GM18868 (cell line): ENCODE measurements around the gene IQCC.

ENCODE experiments used
- ATAC-seq: cut with Tn5 transposase; IDR thresholded peaks from one replicate; pipeline ENCODE4 v1.9.1; 2021; ENCODE audit warnings: mild to moderate bottlenecking, moderate library complexity; ENCODE audit not compliant: unreplicated experiment

IQCC gene

DNA sequence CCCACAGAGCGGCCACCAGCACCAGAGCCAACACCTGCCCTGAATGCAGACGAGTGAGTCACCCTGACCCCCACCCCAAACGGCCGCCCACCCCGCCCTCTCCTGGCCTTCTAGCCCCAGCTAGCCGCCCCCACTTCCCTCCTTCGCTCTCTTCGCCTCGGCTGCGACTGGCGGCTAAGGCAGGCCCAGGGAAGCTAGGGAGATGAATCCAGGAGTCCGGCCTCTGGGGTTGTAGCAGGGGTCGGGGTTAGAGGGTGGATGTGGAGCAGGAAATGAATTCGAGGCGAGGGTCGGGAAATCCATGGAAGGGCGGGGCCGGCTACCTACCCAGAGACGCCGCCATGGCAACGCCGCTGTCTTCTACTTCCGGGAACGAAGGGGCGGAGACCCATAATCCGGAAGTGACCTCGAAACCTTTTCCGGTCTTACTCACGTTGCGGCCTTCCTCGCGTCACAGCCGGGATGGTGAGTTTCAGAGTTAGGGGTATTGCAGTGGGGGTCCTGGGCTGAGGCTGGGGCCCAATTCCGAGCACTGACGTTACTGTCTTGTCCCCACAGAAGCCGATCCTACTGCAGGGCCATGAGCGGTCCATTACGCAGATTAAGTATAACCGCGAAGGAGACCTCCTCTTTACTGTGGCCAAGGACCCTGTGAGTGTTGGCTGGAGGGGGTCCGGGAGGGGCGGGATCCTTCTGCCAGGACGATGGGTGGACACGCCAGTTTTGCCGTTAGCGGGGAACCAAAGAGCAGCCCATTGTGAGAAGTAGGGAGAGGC is 16.7 kb downstream of the IQCC start, which contains the start of the genes EIF3I and TMEM234:
Gene EIF3I (plus strand): TSS at position 428 of the 776 bp plus-strand sequence. CDS start 35 bp downstream, at position 463.
Gene TMEM234 (minus strand): TSS at position 374 of the 776 bp plus-strand sequence. CDS start 31 bp downstream, at position 343.
- peak; percentile 84 for ATAC-seq

DNA sequence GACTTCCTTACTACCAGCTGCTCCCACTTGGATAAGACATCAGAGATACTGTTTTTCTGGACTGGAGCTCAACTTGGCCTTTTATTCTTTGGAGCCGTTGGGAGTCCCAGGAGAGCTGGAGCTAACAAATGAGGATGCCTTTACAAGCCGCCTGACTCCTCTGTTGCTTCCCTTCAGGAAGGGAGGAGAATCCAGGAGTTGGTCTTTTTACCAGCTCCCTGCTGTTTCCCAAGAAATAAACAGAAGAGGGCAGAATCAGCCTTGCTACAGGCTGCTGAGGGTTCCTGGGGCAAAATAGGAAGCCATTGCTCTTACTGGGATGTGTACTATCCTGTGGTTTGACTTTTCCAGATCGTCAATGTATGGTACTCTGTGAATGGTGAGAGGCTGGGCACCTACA is 18.2 kb downstream of the IQCC start:
- no peak for ATAC-seq

DNA sequence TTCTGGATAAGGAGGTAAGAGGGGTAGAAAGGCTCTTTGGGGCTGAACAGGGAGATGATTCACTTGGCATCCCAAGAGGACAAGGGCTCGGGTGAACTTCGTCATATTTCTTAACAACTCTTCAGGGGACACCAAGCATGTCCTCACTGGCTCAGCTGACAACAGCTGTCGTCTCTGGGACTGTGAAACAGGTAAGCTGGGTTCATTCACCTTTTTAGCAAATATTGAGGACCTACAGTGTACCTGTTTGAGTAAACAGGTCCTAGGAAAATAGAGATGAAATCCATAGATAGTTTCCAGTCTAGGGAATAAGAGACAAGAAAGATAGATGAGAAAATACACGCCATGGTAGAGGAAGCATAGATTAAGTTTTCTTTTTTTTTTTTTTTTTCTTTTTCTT is 18.8 kb downstream of the IQCC start:
- ATAC-seq: no peak

DNA sequence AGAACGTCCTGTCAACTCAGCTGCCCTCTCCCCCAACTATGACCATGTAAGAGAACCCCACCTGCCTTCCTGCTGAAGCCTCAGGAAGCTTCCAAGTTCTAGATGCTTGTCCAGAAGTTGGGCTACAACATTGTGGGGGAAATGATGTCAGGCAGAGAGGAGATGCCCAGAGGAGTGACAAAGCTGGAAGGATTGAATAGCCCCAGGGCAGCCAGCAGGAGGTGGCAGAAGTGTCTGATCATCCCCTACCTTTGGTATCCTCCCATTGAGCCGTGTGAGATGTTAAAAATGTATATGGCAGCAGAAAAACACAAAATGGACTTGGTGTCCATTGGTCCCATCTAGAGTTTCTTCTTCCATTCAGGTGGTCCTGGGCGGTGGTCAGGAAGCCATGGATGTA is 23.3 kb downstream of the IQCC start:
- no peak for ATAC-seq

DNA sequence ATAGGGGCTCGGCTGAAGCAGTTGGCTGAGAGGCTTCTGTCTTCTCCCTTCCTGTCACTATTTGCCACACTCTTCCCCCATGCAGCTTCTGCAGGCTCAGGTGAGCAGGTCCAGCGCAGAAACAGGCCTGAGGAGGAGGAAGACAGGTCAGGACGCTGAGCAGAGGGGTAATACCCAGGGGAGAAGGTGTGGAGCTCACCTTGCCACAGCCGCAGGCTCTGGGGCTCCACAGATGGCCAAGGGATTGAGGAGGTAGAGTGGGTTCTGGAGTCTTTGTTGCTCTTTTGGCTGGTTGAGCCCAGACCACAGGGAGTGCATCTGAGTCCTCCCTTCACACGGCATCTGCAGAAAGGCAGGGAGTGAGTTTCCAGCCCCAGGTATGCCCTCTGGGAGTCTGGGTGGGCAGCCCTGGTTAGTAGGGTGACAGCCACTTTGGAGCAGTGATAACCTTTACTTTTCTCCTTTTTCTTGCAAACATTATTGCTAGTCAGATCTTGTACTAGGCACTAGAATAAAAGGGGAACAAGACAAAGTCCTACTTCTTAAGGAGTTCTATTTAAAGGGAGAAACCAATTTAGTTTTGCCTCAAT is 26.5 kb downstream of the IQCC start:
- ATAC-seq: no peak

DNA sequence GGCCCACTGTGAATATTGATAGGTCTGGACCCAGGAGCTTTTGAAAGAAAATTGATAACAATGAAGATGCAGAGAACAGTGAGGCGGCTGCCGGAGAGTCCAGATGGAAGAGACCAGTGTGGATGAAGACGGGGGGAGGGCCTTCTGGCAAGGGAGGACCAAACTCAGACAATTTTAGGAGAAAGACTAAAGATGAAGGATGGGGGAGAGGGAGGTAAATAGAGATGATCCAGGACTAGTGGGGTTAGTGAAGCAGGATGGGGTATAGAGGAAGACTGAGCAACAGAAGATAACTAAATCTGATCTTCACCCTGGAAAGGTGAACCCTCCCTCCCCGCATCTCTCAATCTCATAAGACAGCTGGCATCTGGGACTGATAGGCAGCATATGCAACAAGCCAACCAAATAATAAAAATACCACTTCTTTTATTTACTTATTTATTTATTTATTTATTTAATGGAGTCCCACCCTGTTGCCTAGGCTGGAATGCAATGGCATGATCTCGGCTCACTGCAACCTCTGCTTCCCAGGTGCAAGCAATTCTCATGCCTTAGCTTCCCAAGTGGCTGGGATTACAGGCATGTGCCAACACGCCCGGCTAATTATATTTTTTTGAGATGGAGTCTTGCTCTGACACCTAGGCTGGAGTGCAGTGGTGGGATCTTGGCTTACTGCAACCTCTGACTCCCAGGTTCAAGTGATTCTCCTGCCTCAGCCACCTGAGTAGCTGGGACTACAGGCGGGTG is 27.3 kb downstream of the IQCC start:
- ATAC-seq: no peak

DNA sequence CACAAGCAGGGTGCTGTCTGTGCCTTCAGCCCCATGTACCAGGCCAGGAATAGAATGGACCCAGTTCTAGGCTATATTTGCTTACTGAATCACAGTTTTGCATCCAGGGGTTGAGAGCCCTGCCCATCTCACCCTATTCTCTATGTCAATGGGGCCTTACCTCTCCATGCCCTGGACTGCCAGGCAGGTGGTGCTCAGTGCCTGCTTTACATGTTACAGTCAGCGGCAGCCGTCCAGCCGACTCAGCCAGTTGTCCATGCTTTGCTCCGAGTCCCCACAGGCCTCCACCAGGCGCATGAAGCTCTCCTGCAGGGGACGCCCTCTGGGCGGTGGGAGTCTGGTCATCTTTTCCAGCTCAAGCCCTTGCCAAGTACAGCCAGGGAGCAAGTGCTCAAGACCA is 29.3 kb downstream of the IQCC start:
- ATAC-seq: no peak

DNA sequence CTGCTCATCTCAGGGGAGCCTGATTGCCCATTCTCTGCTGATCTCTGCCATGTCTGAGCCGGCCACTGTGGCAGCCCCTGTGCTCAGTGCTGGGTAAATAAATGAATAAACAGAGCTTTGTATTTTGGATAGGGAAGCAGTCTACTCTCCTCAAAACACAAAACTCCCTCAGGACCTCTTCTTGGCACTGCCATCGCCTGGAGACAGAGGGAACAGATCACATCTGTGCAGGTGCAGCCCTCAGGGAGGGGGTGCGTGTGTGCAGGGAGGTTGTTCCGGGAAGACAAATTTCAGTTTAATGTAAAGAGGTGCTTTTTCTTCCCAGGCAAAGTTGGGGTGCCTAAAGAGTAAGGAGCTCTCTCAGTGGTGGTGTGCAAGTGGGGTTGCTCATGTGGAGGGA is 33.9 kb downstream of the IQCC start:
- no peak for ATAC-seq

DNA sequence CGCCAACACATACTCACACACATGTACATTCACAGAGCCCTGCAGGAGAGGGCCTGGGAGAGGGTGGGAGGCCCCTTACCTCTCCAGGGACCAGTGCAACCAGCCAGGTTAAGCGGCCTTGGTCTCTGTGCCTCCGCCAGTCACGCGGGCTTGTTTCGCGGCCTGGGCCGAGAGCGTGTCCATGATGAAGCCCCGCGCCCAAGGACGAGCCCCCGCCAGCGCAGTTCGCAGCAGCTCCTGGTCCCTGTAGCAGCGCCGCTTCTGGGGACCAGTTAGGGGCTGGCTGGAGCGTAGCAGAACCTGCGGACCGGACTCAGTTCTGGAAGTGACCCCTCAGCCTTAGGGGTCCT is 34.3 kb downstream of the IQCC start:
- no peak for ATAC-seq

DNA sequence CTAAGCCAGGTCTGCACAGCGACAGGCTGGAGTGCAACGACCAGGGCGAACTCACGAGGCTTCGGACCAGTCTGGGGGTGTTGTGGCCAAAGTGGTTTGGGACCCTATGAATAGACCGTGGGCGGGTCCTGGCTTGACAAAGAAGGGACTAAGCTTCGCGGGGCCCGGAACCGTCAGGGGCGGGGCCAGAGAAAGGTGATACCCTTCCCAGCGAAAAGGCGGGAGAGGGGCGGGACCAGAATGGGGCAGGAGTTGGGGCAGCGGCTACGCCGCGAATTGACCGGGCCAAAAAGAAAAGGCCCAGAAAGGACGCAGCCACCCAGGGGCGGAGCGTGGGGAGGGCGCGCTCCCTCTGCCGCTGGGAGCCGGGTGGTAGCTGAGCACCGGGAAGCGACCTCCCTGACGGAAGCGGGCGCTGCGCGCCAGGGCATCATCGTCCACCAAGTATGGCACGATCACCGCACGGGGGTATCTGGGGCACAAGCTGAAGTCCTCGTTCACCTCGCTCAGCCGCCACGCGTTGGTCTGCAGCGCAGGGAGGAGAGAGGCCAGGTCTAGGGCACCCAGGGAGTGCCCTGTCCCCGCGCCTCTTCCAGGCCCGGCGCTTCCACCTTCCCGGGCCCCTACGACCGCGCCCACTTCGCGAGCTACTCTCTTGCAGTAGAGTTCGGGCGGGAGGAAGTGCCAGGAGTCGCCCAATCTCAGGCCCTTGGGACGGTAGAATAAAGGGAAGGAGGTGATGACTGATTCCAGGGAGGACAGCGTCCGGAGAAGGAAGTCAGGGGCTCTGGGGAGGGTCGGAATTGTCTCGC is 34.9 kb downstream of the IQCC start:
- no peak for ATAC-seq

DNA sequence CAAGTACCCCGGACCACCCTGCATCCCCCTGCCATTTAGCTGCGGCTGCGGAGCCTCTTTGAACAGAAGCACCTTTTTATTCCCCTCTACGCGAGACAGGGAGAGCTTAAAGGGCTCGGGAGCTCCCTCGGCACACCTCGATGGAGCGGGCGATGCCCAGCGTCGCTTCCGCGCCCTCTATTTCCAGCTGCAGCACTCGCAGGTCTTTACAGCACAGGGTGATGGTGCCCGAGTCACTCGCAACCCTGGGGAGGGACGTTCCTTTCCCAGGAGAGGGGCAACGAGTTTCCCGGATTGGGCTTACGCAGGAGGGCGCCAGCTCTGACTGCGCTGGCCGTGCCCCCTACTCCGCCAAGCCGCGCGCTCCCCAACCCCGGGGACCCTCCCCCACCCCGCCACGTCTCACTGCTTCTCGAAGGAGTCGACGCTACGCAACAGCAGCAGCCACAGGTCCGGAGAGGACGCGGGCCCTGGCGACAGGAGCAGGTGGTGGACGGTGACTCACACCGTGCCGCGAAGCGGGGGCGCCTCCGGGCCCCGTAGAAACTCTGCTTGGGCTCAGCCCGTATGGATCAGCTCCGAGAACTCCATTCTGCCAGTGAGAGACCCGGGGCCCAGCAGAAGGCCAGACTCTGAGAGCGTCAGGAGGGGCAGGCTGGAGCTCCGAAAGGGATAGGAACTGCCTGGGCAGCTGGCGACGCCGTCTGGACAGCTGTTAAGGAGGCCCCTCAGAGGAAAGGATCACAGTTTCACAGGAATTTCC is 35.7 kb downstream of the IQCC start:
- ATAC-seq: peak; percentile 38

DNA sequence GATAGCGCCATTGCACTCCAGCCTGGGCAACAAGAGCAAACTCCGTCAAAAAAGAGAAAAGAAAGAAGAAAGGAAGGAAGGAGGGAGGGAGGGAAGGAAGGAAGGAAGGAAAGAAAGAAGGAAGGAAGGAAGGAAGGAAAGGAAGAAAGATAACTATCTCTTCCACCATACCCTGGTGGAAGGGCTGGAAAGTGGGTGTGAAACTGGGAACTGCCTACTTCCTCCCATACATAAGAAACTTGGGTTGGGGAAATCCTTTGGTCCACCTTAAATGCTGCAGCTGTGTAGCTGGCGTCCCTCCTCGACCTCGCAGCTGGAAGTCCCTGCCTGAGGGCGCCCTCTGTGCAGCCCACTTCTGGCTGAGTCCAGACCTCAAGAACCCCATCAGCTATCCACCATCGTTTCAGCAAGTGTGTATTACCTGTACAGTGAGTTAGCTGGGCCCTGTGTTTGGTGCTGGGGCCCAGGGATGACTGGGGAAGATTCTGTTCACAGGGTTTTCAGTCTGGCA is 36.9 kb downstream of the IQCC start:
- no peak for ATAC-seq

DNA sequence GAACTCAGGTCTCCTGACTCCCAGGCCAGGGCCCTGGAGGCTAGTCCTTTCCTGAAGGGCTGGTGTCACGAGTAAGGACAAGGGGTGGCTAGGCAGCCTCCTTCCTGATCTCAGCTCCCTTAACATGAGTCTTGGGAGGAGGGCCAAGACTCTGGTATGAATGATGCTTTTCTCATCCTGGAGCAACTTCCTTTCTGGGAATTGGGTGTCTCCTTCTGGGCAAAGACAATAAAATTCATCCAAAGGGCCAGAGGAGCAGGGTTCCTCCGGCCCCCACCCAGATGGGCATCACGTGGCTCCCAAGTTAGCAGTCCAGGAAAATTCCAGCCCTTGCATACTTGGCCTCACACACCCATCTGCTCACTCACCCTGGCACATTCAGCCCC is 41.4 kb downstream of the IQCC start, which contains the start of gene FAM167B:
Gene FAM167B (plus strand): TSS at position 335 of the 386 bp plus-strand sequence. CDS start 200 bp downstream, outside the sequence.
- ATAC-seq: no peak

DNA sequence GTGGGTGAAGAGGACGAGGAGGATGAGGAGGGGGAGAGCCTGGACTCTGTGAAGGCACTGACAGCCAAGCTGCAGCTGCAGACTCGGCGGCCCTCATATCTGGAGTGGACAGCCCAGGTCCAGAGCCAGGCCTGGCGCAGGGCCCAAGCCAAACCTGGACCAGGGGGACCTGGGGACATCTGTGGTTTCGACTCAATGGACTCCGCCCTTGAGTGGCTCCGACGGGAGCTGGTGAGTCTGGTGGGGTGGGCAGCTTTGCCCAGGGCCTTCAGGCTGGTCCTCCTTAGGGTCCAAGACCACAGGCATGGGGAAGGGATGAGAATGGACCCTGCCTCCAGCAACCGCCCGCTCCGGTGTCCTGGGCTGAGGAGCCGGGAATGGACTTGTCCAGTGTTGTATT is 42.0 kb downstream of the IQCC start:
- no peak for ATAC-seq

DNA sequence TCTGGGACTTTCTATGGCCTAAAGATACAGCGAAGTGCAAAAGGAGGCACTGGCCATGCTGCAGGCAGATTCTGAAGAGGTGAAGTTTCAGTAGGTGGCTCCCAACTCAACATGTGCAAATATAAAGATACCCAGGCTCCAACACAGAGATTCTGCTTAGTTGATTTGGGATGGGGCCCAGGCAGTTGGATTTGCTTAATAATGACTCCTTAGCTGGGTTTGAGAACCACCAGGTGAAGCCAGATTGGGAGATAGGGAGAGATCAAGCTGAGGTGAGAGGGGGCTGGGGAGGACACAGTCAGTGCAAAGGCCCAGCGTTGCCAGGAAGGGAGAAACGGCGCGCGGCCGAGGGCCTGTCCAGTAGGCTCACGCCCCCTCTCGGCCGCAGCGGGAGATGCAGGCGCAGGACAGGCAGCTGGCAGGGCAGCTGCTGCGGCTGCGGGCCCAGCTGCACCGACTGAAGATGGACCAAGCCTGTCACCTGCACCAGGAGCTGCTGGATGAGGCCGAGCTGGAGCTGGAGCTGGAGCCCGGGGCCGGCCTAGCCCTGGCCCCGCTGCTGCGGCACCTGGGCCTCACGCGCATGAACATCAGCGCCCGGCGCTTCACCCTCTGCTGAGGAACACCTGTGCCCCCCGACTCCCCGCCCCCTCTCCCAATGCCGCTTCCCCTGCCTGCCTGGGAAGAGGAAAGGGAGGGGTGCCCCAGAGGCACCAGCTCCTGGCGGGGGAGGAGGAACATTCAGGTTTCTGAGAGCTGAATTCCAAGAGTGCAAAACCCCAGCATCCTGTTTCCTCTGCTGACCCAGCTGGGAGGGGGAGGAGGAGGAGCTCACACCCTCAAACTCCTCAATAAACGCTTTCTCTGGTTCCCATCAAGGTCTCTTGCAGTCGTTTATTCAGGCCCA is 42.8 kb downstream of the IQCC start:
- ATAC-seq: no peak

DNA sequence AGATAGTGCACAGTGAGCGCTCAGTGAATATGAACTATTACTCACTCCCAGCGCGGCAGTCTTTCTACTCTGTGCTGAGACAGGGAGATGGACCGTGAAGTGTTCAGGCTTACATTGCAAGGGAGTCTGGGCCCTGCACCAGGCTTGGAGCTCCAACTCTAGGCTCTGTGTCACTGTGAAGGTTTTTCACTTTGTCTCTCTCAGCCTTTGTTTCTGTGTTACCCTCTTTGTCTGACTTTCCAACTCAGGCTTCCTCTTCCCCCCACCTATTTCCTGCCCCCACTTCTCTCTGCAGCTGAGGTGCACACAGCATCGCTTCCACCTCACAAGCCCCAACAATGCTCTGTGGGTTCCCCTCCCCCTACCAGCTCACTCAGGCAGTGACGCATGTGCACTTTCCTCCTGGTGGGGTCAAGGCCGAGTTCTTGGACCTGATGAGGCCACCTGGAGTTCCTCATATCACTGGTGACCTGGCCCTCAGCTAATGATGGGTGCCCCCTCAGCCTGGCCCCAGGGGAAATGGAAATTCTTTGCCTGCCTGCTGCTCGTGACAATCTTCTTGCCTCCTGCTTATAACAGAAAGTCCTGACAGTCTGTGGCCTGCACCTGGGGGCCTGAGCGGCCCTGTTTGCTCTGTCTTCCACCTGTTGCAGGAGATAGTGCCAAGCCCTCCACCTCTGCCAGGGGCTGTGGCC is 44.5 kb downstream of the IQCC start:
- ATAC-seq: peak; percentile 57

DNA sequence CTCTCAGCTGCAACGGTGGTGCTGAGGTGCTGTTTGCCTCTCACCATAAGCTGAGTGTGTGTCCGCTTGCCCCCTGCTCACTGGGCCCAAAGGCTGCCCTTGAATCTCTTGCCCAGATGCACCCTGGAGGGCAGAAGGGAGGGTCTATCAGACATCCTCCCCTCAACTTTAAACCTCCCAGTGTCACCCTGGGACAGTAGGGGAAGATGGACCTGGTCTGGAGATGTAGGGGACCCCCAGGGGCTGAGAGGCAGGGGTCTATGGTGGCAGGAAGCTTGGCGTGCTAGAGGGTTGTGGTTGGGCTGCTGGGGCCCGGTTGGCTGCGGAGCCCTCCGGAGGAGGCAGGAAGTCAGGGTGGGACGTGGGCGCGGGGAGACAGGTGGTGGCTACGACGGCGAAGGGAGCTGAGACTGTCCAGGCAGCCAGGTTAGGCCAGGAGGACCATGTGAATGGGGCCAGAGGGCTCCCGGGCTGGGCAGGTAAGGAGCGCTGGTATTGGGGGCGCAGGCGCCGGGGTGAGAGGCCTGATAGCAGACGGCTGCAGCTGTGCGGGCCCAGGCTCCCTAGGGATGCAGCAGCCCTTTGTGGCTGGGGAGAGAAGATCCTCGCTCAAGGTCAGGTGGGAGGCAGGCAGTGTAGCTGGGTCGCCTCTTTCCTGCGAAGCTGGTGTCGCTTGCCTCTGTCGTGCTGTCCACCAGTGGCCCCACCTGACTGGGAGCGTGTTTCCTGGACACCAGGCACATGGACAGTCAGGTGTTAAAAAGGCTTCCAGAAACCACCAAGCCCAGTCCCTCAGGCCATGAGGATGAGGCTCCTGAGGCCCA is 45.6 kb downstream of the IQCC start, which contains the start of gene LCK:
Gene LCK (plus strand): TSS at position 373 of the 824 bp plus-strand sequence. CDS start 23,065 bp downstream, outside the sequence.
- no peak for ATAC-seq
